ENCODE data around the gene NCAM1. TPM values are rescaled to one million over a fixed set of nuclear protein-coding genes. Genes with fewer than 3 reads are reported as not detected.

Gene NCAM1
- polyA plus RNA-seq, 2 of the 4 experiments (the other 2 are of a cell fraction) = 0.01 to 0.12 TPM

GRCh38 chr11:113319085-113319484, 357.9 kb downstream of the NCAM1 start:
- no peak for FAIRE-seq
- TF ChIP-seq ESRRA (IDR thresholded peaks at IDR 0.05; ENCODE audit: borderline replicate concordance, low read length) (no peak), RARB (CRISPR knock-in tag; IDR thresholded peaks at IDR 0.05) (no peak), KDM5A (IDR thresholded peaks at IDR 0.05) (no peak), CBX8 (IDR thresholded peaks at IDR 0.05) (no peak), MAFK (IDR thresholded peaks at IDR 0.05; ENCODE audit: partially characterized antibody) (peak; percentile 74), ZFP36 (IDR thresholded peaks at IDR 0.05; ENCODE audit: borderline replicate concordance, partially characterized antibody) (no peak)
- DNase-seq (ENCODE audit: low read depth in 1 of 2, low spot score in 1 of 2) = no peak
- 88% methylated on average over 4 of the region's 4 CpGs for WGBS (ENCODE audit: missing lambda C conversion rate)
- Histone ChIP-seq H3K4me2 (no peak overlapping the region), H3K4me1 (peaks cover 6% of the 10 kb centered on the region; the same call in 2 of the 3 replicates), H3K9me3 (no peaks in the 10 kb centered on the region), H3K4me3 (no peak overlapping the region), H3K27ac (no peak overlapping the region)
- ChIA-PET CTCF (no interaction called here), POLR2A (no interaction called here)
- no peak for ATAC-seq

GRCh38 chr11:113322158-113322557, 360.9 kb downstream of the NCAM1 start:
- 78% methylated on average over 3 of the region's 4 CpGs for WGBS (ENCODE audit: missing lambda C conversion rate)
- no peak for DNase-seq (ENCODE audit: low read depth in 1 of 2, low spot score in 1 of 2)
- TF ChIP-seq BHLHE40 (IDR thresholded peaks at IDR 0.05; ENCODE audit: low read depth, low read length) (no peak), CEBPB (IDR thresholded peaks at IDR 0.05) (peak; percentile 63 to 79; a peak in 3 of 4 replicates)
- Histone ChIP-seq H3K4me3 (no peak overlapping the region), H3K4me2 (no peak overlapping the region), H3K4me1 (no peaks in the 10 kb centered on the region), H3K27ac (no peak overlapping the region), H3K9me3 (no peaks in the 10 kb centered on the region)
- ChIA-PET CTCF (interaction anchor here (1.2 kb wide), 1 partner anchor 17 kb away, joined by 4 read pairs; no protein-coding TSS in a partner anchor), POLR2A (no interaction called here)
- no peak for FAIRE-seq
- ATAC-seq = no peak

GRCh38 chr11:113324250-113324649, 363.0 kb downstream of the NCAM1 start:
- ChIA-PET CTCF (no interaction called here), POLR2A (no interaction called here)
- no peak for DNase-seq (ENCODE audit: low read depth in 1 of 2, low spot score in 1 of 2)
- Histone ChIP-seq H3K4me1 (no peaks in the 10 kb centered on the region), H3K9me3 (no peaks in the 10 kb centered on the region), H3K4me3 (no peak overlapping the region), H3K4me2 (no peak overlapping the region), H3K27ac (no peak overlapping the region)
- FAIRE-seq = no peak
- WGBS (ENCODE audit: missing lambda C conversion rate) = 93% methylated on average over 5 of the region's 5 CpGs
- TF ChIP-seq PHF8 (IDR thresholded peaks at IDR 0.05; ENCODE audit: borderline replicate concordance, low read depth) = no peak
- no peak for TF ChIP-seq MYC (IDR thresholded peaks at IDR 0.05; ENCODE audit: borderline replicate concordance, low read length)
- no peak for TF ChIP-seq NFE2L2 (conservative IDR thresholded peaks at IDR 0.05; ENCODE audit: low read length)
- TF ChIP-seq E2F6 (IDR thresholded peaks at IDR 0.05; ENCODE audit: borderline replicate concordance, low read depth) = no peak
- no peak for TF ChIP-seq JUN (IDR thresholded peaks at IDR 0.05)
- TF ChIP-seq EHMT2 (IDR thresholded peaks at IDR 0.05; ENCODE audit: low read depth) = no peak
- TF ChIP-seq CHD4 (IDR thresholded peaks at IDR 0.05; ENCODE audit: borderline replicate concordance) = no peak
- no peak for TF ChIP-seq POLR2AphosphoS2 (conservative IDR thresholded peaks at IDR 0.05; ENCODE audit: low read length)
- TF ChIP-seq ZFP36 (IDR thresholded peaks at IDR 0.05; ENCODE audit: borderline replicate concordance, partially characterized antibody) = no peak
- no peak for TF ChIP-seq ZNF302 (CRISPR knock-in tag; IDR thresholded peaks at IDR 0.05)
- TF ChIP-seq FOSL2 (IDR thresholded peaks at IDR 0.05) = no peak
- no peak for TF ChIP-seq FOSL2 (CRISPR knock-in tag; IDR thresholded peaks at IDR 0.05)
- no peak for TF ChIP-seq HES2 (IDR thresholded peaks at IDR 0.05)
- TF ChIP-seq MAX (IDR thresholded peaks at IDR 0.05) = no peak
- no peak for TF ChIP-seq CHD2 (IDR thresholded peaks at IDR 0.05; ENCODE audit: low read length, partially characterized antibody)
- TF ChIP-seq RNF2 (IDR thresholded peaks at IDR 0.05; ENCODE audit: borderline replicate concordance, low read depth) = no peak
- no peak for TF ChIP-seq RFX5 (IDR thresholded peaks at IDR 0.05)
- TF ChIP-seq TFCP2L1 (CRISPR knock-in tag; IDR thresholded peaks at IDR 0.05) = no peak
- no peak for TF ChIP-seq HMGXB4 (CRISPR knock-in tag; IDR thresholded peaks at IDR 0.05; ENCODE audit: borderline replicate concordance)
- no peak for ATAC-seq

Measured in A549 (cell line).